SK-N-MC (cell line): Measurements from ENCODE around the gene LINC00632.

Source experiments
- EZH2 ChIP-seq: fragments of 200-600 bp; sonication (generic); IDR thresholded peaks from one replicate; pipeline ENCODE4 v1.6.1; 2017; ENCODE audit warnings: antibody characterized with exemption
- FOXP2 ChIP-seq: optimal IDR thresholded peaks from 2 replicates; pipeline ENCODE3; 2011; ENCODE audit warnings: mild to moderate bottlenecking, moderate library complexity; ENCODE audit not compliant: insufficient read depth; ENCODE audit errors: extremely low read length, control extremely low read depth
- POLR2AphosphoS5 ChIP-seq: IDR thresholded peaks from 2 replicates; pipeline ENCODE4 v1.6.1; 2012; ENCODE audit warnings: mild to moderate bottlenecking, low read depth, low read length, borderline replicate concordance

DNA sequence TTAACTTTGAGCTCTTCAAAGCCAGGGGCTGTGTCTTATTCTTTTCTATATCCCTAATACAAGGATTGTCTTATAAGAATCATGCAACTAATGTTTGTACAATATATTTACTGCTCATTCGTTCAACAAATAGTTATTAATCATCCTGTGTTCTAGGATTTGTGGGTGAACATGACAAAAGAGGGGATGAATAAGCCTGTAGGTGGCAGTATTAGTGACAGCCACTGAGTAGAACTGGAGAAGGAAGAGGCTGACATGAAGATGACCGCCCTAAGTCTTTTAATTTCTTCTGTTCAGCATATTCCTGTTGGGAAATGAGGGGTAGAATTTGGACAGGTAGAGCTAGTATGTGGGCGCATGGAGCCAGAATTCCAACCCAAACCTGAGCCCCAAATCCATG is 11.9 kb upstream of the LINC00632 start:
- TF ChIP-seq EZH2: no peak
- TF ChIP-seq POLR2AphosphoS5: no peak
- no peak for TF ChIP-seq FOXP2
